ENCODE results near the gene RGS7BP.

- TF ChIP-seq POLR2A (IDR thresholded peaks at IDR 0.05) (no peak), CTCF (IDR thresholded peaks at IDR 0.05) (no peak)
These were observed 93.4 kb downstream of the RGS7BP start for GRCh38 chr5:64599226-64599625.
